Natural killer cell treated with Interleukin-12 subunit alpha and Interleukin-12 subunit beta and Interleukin-15 and Interleukin-18, amount 100 ng/mL, for 72 hours (primary cell): Measurements from ENCODE around the gene OSBPL3. TPM values are rescaled to one million over a fixed set of nuclear protein-coding genes. Genes with fewer than 3 reads are reported as not detected.

Experiments
- ATAC-seq, 2 donors: fragments of 150-1000 bp; cut with Tn5 transposase in 1 of 2; sonication (Bioruptor Pico), chemical (Tn5 transposase) in 1 of 2; 2 replicates each; pipeline ENCODE4 v1.10.0; 2021
- DNase-seq: peaks from one replicate; pipeline ENCODE4 v3.0.0; 2022; ENCODE audit warnings: low spot score
- H3K27ac Mint-ChIP-seq, 2 donors: 1 replicate in 1 of 2; 2 replicates in 1 of 2; pipeline ENCODE4 v1.8.0; 2022; ENCODE audit warnings: mixed read lengths in 2 of 2, mild to moderate bottlenecking in 1 of 2, moderate library complexity in 1 of 2
- H3K27me3 Mint-ChIP-seq, 2 donors: 1 replicate in 1 of 2; 2 replicates in 1 of 2; pipeline ENCODE4 v1.8.0; 2022; ENCODE audit warnings: mixed read lengths in 2 of 2
- H3K36me3 Mint-ChIP-seq: one replicate; pipeline ENCODE4 v1.8.0; 2022; ENCODE audit warnings: mixed read lengths
- H3K4me1 Mint-ChIP-seq, 2 donors: 1 replicate in 1 of 2; 2 replicates in 1 of 2; pipeline ENCODE4 v1.8.0; 2022; ENCODE audit warnings: low read depth in 2 of 2, mixed read lengths in 2 of 2, mild to moderate bottlenecking in 1 of 2
- H3K4me3 Mint-ChIP-seq: one replicate; pipeline ENCODE4 v1.8.0; 2022; ENCODE audit warnings: mixed read lengths
- H3K9me3 Mint-ChIP-seq: 2 replicates; pipeline ENCODE4 v1.8.0; 2022; ENCODE audit warnings: mixed read lengths
- total RNA-seq, 2 donors: library from RNA; stranded (reverse); gene quantifications; one replicate each; pipeline ENCODE4 v1.2.3, GENCODE V29; 2022

OSBPL3 gene
- total RNA-seq, 2 donors from 2014 or later, result 34.7 to 70.4 TPM

DNA sequence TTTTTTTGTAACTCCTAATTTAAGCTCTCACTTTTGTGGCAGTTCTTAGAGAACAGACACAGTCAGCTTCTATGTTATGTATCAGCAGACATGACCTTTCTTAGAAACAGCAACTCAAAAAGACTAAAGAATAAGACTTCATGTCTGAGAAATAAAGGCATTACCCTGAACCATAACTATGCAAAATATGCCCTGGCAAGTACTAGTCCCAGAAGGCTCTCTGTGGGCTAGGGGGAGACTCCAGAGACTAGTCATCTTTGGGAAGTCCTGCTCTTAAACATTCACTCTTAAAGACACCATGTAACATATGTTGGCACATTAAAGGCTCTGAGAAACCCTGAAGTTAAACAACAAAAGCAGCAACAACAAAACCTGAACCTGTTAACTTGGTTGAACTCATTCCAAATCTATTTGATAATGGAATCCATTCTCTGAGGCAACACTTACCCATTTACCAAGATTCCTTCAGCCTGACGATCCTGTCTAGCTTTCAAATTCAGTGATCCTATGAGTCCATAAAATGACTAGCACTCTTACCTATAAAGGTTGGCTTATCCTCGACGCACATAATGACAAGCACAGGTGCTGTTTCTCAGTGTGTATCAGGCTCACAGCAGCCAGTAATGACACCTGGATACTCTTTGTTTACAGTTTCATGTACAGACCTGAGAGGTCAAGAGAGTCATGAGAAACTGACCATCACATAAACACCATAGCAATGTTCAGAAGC lies 62.3 kb downstream of the OSBPL3 start:
- Mint-ChIP-seq H3K4me3 (no peak overlapping the region), H3K9me3 (no peaks in the 10 kb centered on the region), H3K4me1 (peaks cover 84 to 96% of the 10 kb centered on the region in 2 donors), H3K36me3 (no peaks in the 10 kb centered on the region), H3K27me3 (no peaks in the 10 kb centered on the region), H3K27ac (peak overlapping the region; percentile 81 to 89)
- DNase-seq (no peak), ATAC-seq (peak in 1 of 2 donors; percentile 14)

- Mint-ChIP-seq H3K27ac (peak overlapping the region; percentile 14 to 89), H3K4me3 (peak overlapping the region; percentile 39), H3K9me3 (no peaks in the 10 kb centered on the region), H3K4me1 (peaks cover 79 to 96% of the 10 kb centered on the region in 2 donors), H3K27me3 (no peaks in the 10 kb centered on the region), H3K36me3 (no peaks in the 10 kb centered on the region)
- ATAC-seq (peak in 1 of 2 donors; percentile 41), DNase-seq (no peak)
These were observed 63.4 kb downstream of the OSBPL3 start for GRCh38 chr7:24916463-24917040.

GRCh38 chr7:24914465-24914859 lies 65.5 kb downstream of the OSBPL3 start:
- H3K9me3 Mint-ChIP-seq, result no peaks in the 10 kb centered on the region
- ATAC-seq, result no peak
- H3K27me3 Mint-ChIP-seq, result no peaks in the 10 kb centered on the region
- peak overlapping the region; percentile 89 to 91 for H3K27ac Mint-ChIP-seq
- no peaks in the 10 kb centered on the region for H3K36me3 Mint-ChIP-seq
- H3K4me1 Mint-ChIP-seq, result peaks cover 81 to 93% of the 10 kb centered on the region in 2 donors
- H3K4me3 Mint-ChIP-seq, result peak overlapping the region; percentile 31
- no peak for DNase-seq

DNA sequence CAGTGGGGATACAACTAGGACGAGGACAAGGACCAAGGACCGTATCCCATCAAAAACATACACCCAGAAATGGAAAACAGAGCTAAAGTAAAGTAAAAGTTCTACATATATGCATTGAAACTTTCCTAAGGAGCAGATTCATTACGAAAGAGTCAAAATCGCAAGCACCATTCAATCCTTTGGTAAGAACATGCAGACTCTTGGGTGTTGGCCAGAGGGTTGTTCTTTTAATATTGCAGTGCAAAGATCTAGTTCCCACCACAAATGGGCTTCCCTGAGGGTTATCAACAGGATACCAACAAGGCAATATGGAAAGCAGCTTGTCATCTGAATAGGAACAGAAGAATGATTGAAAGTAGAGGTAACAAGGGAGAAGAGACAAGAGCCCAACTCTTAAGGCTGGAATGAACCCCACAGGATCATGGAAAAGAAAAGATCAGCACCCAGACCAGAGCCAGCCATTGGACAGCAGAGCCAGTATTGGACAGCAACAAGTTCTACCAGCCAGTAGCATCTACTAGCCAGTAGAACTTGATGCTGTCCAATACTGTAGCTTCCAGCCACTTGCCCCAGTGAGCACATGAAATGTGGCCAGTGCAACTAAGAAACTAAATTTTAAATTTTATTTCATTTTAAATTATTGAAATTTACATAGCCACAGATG lies 66.0 kb downstream of the OSBPL3 start:
- H3K27me3 Mint-ChIP-seq, result no peaks in the 10 kb centered on the region
- DNase-seq (no peak), ATAC-seq (no peak)
- H3K4me3 Mint-ChIP-seq, result peak overlapping the region; percentile 59
- peak overlapping the region in 1 of 2 donors; percentile 91 for H3K27ac Mint-ChIP-seq
- no peaks in the 10 kb centered on the region for H3K36me3 Mint-ChIP-seq
- H3K9me3 Mint-ChIP-seq, result no peaks in the 10 kb centered on the region
- H3K4me1 Mint-ChIP-seq, result peaks cover 77 to 87% of the 10 kb centered on the region in 2 donors

DNA sequence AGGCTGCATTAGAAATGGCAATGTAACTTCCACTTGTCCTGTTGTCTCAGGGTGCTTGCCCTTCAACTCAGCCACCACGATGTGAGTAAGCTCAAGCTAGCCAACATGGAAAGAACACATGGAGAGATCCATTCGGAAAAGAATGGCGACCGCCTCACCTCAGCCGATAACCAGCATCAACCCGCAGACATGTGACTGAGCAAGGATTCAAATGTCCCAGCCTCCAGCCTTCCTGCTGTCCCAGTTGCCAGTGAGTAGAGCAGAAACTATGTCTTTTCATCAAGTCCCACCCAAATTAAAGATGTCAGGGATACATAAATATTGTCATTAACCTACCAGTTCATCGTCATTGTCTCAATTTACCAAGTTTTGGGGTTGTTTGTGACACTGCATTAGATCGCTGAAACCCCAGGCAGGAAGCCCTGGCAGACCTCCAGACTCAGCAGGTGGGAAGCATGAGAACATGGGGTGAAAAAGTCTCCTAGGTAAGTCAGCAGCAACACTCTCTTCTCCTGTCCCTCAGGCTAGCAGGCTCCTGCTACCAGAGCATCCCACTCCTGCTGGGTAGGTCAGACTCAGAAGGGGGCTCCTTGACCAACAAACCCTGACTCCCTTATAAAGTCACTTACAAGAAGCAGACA lies 67.0 kb downstream of the OSBPL3 start:
- peak overlapping the region; percentile 59 for H3K4me3 Mint-ChIP-seq
- peaks cover 67 to 78% of the 10 kb centered on the region in 2 donors for H3K4me1 Mint-ChIP-seq
- H3K27me3 Mint-ChIP-seq, result no peaks in the 10 kb centered on the region
- peak overlapping the region in 1 of 2 donors; percentile 91 for H3K27ac Mint-ChIP-seq
- no peaks in the 10 kb centered on the region for H3K9me3 Mint-ChIP-seq
- no peak for DNase-seq
- H3K36me3 Mint-ChIP-seq, result no peaks in the 10 kb centered on the region
- no peak for ATAC-seq

DNA sequence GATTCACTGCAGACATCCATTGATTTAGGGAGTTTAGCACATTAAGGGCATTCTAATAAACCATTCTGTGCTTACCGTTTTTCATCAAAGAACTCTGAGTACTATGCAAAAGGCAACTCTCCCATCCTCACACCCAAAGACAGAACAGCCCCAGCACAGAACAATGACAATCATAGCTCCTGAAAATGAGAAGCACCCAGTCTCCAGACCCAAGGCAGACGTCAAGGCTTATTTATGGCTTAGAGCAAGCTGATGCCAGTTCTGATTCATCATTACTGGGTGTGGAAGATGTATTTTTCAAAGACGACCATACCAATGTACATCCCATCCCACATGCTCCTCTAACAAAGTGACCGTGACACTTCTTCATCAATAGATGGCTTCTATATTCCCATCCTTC lies 67.6 kb downstream of the OSBPL3 start:
- ATAC-seq, result no peak
- DNase-seq, result no peak
- peaks cover 62 to 72% of the 10 kb centered on the region in 2 donors for H3K4me1 Mint-ChIP-seq
- no peaks in the 10 kb centered on the region for H3K27me3 Mint-ChIP-seq
- peak overlapping the region; percentile 59 for H3K4me3 Mint-ChIP-seq
- H3K27ac Mint-ChIP-seq, result peak overlapping the region in 1 of 2 donors; percentile 91
- no peaks in the 10 kb centered on the region for H3K9me3 Mint-ChIP-seq
- H3K36me3 Mint-ChIP-seq, result no peaks in the 10 kb centered on the region

- peaks cover 51 to 60% of the 10 kb centered on the region in 2 donors for H3K4me1 Mint-ChIP-seq
- ATAC-seq (peak; percentile 70 to 74), DNase-seq (no peak)
- no peaks in the 10 kb centered on the region for H3K36me3 Mint-ChIP-seq
- H3K27me3 Mint-ChIP-seq, result no peaks in the 10 kb centered on the region
- H3K27ac Mint-ChIP-seq, result peak overlapping the region in 1 of 2 donors; percentile 91
- H3K9me3 Mint-ChIP-seq, result no peaks in the 10 kb centered on the region
- H3K4me3 Mint-ChIP-seq, result peak overlapping the region; percentile 83
These were observed 68.8 kb downstream of the OSBPL3 start for GRCh38 chr7:24911213-24911603.

GRCh38 chr7:24910551-24911212 lies 69.3 kb downstream of the OSBPL3 start:
- Mint-ChIP-seq H3K9me3 (no peaks in the 10 kb centered on the region), H3K4me3 (peak overlapping the region; percentile 83), H3K4me1 (peaks cover 46 to 56% of the 10 kb centered on the region in 2 donors), H3K36me3 (no peaks in the 10 kb centered on the region), H3K27ac (peak overlapping the region in 1 of 2 donors; percentile 91), H3K27me3 (no peaks in the 10 kb centered on the region)
- DNase-seq (no peak), ATAC-seq (peak in 1 of 2 donors; percentile 40)

DNA sequence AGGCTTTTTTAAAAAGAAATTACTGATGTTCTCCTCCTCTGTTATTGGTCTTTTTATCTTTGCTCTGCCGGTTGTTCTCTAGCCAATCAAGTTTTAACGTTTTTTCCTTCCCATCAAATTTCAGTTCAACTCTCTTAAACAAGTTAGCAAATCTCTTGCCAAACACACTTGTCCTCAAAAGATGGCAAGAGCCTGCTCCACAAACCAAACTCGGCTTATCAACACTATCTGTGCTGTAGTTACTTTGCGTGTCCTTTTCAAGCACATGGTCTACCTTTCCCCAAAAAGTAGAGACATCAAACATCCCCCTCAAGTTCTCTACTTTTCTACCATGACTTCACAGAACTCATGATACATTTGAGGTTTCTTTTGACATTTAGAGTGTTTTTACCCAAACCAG lies 71.3 kb downstream of the OSBPL3 start:
- Mint-ChIP-seq H3K27ac (no peak overlapping the region), H3K36me3 (no peaks in the 10 kb centered on the region)
- ATAC-seq, result no peak

GRCh38 chr7:24908166-24908565 lies 71.8 kb downstream of the OSBPL3 start:
- peaks cover under 1% of the 10 kb centered on the region for H3K9me3 Mint-ChIP-seq
- peaks cover 41 to 43% of the 10 kb centered on the region in 2 donors for H3K4me1 Mint-ChIP-seq
- no peaks in the 10 kb centered on the region for H3K36me3 Mint-ChIP-seq
- no peak for DNase-seq
- no peak overlapping the region for H3K27ac Mint-ChIP-seq
- H3K27me3 Mint-ChIP-seq, result no peaks in the 10 kb centered on the region
- no peak overlapping the region for H3K4me3 Mint-ChIP-seq
- no peak for ATAC-seq

More for the DNA sequence above, 71.3 kb downstream of the OSBPL3 start:
- Mint-ChIP-seq H3K9me3 (no peaks in the 10 kb centered on the region), H3K4me3 (no peak overlapping the region), H3K4me1 (peaks cover 44 to 45% of the 10 kb centered on the region in 2 donors), H3K27me3 (no peaks in the 10 kb centered on the region)
- no peak for DNase-seq

DNA sequence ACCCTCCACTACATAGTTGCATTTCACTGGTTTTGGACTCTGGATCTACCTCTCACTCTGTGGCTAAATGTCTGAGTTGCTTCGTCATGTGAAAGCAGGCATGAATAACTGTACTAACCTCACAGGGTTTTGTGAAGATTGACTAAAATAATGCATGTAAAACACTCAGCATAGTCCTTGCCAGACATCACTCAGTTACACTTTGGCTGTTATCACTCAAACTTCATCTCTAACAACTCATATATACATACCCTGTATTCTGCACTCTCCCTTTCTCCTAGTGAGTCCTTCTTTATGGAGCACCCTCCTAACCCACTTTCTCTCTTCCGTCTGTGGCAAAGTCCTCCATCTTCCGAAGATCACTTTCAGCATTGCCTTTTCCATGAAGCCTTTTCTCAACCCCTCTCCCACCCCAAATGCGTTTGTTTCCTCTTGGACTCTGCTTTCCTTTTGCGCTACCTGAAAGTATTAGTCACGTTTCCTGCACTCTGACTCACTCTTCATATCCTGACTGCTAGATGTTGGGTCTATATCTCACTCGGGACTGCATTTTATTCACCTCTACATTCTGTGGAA lies 72.6 kb downstream of the OSBPL3 start:
- Mint-ChIP-seq H3K4me3 (no peak overlapping the region), H3K9me3 (peaks cover 3% of the 10 kb centered on the region), H3K27ac (no peak overlapping the region), H3K36me3 (no peaks in the 10 kb centered on the region), H3K27me3 (no peaks in the 10 kb centered on the region), H3K4me1 (peaks cover 41% of the 10 kb centered on the region in 2 donors)
- ATAC-seq (peak; percentile 85 to 86), DNase-seq (no peak)

DNA sequence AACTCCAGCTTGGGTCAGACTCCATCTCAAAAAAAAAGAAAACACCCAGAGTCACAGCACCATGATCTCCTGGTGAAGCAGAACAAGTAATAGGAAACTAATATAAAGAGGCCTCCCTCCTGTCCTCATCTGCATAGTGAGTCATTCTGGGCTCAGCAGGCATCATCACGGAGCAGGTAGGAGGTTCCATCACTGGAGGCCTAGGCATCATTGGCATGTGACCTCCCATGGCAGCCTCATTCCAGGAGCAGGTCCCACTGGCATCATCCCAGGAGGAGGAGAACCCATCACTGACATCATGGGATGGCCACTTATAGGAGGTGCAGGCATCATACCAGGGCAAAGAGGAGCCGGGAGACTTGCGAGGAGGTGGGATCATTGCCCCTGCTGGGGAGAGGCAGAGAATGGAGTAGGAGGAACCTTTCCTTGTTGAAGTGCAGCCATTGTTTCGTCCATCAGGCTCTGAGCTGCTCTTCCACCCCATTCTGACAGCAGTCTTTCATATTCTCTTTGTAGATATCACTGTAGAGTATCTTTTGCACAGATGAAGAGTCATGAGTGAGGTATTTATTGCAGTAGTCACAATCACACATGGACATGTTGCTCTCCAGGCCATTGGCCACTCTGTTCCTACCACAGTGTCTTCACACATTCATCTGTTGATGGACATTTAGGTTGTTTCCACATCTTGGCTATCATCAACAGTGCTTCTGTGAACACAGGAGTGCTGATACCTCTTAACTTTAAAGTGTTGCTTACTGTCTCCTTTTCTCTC lies 73.8 kb downstream of the OSBPL3 start:
- Mint-ChIP-seq H3K27ac (no peak overlapping the region), H3K9me3 (peaks cover 3% of the 10 kb centered on the region), H3K4me1 (peaks cover 38 to 40% of the 10 kb centered on the region in 2 donors), H3K27me3 (no peaks in the 10 kb centered on the region), H3K4me3 (no peak overlapping the region), H3K36me3 (no peaks in the 10 kb centered on the region)
- no peak for DNase-seq
- ATAC-seq, result no peak
